Adrenal gland (tissue), 5 donors: Measurements from ENCODE around the gene ANKMY1.

Experiments
- CTCF ChIP-seq, 6 experiments: fragments of 450-650 bp in 4 of 6; fragments of 200-600 bp in 2 of 6; sonication (generic) in 1 of 6; IDR thresholded peaks; 1 replicate in 5 of 6; 2 replicates in 1 of 6; pipeline versions ENCODE4 v1.5.1 to v1.8.0; 2016 to 2021; ENCODE audit warnings: antibody characterized with exemption in 6 of 6, mild to moderate bottlenecking in 2 of 6, moderate library complexity in 1 of 6
- POLR2A ChIP-seq, 2 donors: fragments of 450-650 bp; IDR thresholded peaks; one replicate each; pipeline ENCODE4 v1.6.1; 2017; ENCODE audit warnings: antibody characterized with exemption in 2 of 2, mild to moderate bottlenecking in 2 of 2, moderate library complexity in 1 of 2
- donor health status: DM: no; HTN: no; CAD: no.

DNA sequence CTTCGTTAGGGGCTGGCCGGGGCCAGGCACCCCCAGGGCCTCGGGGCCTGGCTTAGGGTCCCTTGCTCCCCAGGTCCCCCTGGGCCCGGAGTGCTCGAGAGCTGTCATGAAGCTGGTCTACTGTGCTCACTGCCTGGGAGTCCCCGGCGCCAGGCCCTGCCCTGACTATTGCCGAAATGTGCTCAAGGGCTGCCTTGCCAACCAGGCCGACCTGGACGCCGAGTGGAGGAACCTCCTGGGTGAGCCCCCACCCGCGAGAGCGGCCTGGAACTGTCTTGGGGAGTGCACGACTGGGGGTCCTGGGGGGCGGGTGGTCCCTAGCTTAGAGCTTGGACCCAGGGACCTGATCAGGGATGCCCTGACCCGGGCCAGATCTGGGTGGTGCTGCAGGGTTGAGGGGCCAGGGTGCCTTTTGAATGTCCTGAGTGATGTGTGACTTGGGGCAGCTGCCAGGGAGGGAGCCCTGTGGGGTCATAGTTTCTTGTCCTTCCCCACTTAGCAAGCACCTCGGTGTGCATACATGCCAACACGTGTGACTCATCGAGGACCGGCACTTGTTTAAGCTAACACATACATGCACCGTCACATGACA is 94.4 kb downstream of the ANKMY1 start:
- TF ChIP-seq POLR2A (IDR thresholded peaks at IDR 0.05) (no peak), CTCF (IDR thresholded peaks at IDR 0.05) (no peak)
